CD4-positive, alpha-beta T cell treated with Interleukin-2 at 100 ng/mL for 4 hours (primary cell): Measurements from ENCODE around the gene SAAL1.

Source experiments
- DNase-seq: peaks from one replicate; pipeline ENCODE4 v3.0.0-alpha.2; 2020; ENCODE audit warnings: low spot score

The SAAL1 gene

GRCh38 chr11:18081551-18081950 is 24.3 kb downstream of the SAAL1 start:
- DNase-seq: no peak

GRCh38 chr11:18080451-18080850 is 25.4 kb downstream of the SAAL1 start:
- no peak for DNase-seq

GRCh38 chr11:18078909-18079308 is 27.0 kb downstream of the SAAL1 start:
- no peak for DNase-seq

GRCh38 chr11:18075444-18075843 is 30.4 kb downstream of the SAAL1 start:
- no peak for DNase-seq

- no peak for DNase-seq
Observed at GRCh38 chr11:18071098-18071705, 34.7 kb downstream of the SAAL1 start.

GRCh38 chr11:18067372-18067771 is 38.5 kb downstream of the SAAL1 start:
- no peak for DNase-seq

- DNase-seq: no peak
Observed at GRCh38 chr11:18066626-18067025, 39.3 kb downstream of the SAAL1 start.

GRCh38 chr11:18065572-18065971 is 40.3 kb downstream of the SAAL1 start:
- DNase-seq: no peak

- no peak for DNase-seq
Observed at GRCh38 chr11:18064450-18065054, 41.3 kb downstream of the SAAL1 start.

- DNase-seq: no peak
Observed at GRCh38 chr11:18063862-18064434, 41.9 kb downstream of the SAAL1 start.

GRCh38 chr11:18063125-18063524 is 42.8 kb downstream of the SAAL1 start:
- DNase-seq: no peak

GRCh38 chr11:18061351-18061750 is 44.5 kb downstream of the SAAL1 start:
- DNase-seq: no peak

- DNase-seq: no peak
Observed at GRCh38 chr11:18056561-18057181, 49.2 kb downstream of the SAAL1 start.

GRCh38 chr11:18054511-18055103 is 51.3 kb downstream of the SAAL1 start:
- DNase-seq: no peak

GRCh38 chr11:18050848-18051247 is 55.0 kb downstream of the SAAL1 start:
- no peak for DNase-seq

- DNase-seq: no peak
Observed at GRCh38 chr11:18046116-18046777, 59.6 kb downstream of the SAAL1 start, which contains the start of gene TPH1. Gene TPH1 (minus strand): TSS chr11:18046269. CDS start chr11:18040762, 5,507 bp downstream.

GRCh38 chr11:18036456-18036855 is 69.4 kb downstream of the SAAL1 start:
- DNase-seq: no peak
